NCI-H1930 (cell line): ENCODE data around the gene TMEM258.

Experiments used
- DNase-seq, 2 experiments: peaks; one replicate each; lab custom pipeline; 2025; lab: John Stamatoyannopoulos, UW

TMEM258 gene

DNA sequence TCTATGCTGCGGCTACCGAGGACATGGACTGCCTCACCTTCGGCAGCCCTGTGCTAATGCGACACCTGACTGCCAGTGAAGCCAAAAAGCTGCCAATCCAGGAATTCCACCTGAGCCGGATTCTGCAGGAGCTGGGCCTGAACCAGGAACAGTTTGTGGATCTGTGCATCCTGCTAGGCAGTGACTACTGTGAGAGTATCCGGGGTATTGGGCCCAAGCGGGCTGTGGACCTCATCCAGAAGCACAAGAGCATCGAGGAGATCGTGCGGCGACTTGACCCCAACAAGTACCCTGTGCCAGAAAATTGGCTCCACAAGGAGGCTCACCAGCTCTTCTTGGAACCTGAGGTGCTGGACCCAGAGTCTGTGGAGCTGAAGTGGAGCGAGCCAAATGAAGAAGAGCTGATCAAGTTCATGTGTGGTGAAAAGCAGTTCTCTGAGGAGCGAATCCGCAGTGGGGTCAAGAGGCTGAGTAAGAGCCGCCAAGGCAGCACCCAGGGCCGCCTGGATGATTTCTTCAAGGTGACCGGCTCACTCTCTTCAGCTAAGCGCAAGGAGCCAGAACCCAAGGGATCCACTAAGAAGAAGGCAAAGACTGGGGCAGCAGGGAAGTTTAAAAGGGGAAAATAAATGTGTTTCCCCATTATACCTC is 3.6 kb upstream of the TMEM258 start:
- DNase-seq = no peak

DNA sequence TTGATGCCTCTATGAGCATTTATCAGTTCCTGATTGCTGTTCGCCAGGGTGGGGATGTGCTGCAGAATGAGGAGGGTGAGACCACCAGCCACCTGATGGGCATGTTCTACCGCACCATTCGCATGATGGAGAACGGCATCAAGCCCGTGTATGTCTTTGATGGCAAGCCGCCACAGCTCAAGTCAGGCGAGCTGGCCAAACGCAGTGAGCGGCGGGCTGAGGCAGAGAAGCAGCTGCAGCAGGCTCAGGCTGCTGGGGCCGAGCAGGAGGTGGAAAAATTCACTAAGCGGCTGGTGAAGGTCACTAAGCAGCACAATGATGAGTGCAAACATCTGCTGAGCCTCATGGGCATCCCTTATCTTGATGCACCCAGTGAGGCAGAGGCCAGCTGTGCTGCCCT is 3.1 kb upstream of the TMEM258 start:
- no peak for DNase-seq

GRCh38 chr11:61794579-61794978 is 2.2 kb upstream of the TMEM258 start:
- DNase-seq = no peak

GRCh38 chr11:61793829-61794204 is 1.4 kb upstream of the TMEM258 start:
- DNase-seq = no peak

DNA sequence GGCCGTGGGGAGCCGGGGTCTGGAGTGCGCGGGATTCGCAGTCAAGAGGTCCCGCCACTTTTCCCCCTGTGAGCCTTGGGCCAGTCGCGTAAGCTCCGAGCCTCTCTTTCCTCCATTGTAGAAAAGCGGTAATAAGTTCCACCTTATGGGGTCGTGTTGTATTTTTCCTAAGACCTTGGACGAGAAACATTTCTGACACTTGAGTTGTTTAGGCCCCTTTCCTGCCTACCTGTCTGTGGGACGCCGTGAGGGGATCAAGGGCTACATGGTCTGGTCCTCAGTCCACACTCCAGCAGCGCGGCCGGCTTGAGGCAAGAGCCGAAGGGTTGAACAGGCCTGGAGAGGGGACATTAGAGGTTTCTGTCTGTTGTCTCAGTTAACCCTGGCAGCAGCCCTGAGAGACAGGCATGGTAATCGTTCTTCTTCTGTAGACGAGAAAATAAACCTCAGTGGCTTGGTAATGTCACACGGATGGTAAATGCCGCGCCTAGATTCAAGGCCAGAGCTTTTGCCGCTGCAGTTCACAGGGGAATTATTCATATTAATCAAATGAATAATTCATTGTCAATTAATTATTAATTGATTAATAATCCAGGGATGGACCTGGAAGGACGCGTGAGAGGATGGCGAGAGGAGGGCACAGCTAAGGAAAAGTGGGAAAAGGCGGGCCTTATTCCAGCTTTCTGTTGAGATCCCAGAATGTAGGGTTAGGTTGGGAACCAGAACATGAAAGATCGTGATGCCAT is 857 bp upstream of the TMEM258 start:
- DNase-seq = no peak

DNA sequence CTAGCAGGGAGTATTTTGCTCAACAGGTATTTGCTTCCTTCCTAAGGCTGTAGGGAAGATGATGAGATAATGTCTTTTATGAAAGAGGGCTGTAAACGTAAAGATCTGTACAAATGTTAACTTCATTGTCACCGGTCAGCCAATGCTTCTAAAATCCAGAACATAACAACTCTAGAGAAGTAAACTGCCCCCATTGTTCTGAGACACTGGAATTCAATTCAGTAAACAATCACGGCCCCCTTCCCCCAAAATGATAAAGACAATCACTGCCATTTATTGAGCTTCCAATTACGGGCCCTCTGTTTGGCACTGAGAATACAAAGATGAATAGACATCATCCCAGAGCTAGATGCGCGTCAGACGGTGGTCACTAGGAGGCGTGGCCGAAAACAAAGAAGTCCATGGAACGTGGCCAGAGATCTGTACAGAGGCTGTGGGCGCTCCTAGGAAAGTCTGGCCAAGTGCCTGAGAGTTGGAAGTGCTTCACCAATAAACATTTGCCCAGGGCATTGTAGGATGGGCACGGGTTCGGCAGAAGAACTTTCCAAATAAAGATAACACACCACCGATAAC is 576 bp downstream of the TMEM258 start:
- peak; percentile 22 to 49 for DNase-seq

- peak in 1 of 2 experiments; percentile 11 for DNase-seq
These were observed 4.4 kb downstream of the TMEM258 start for GRCh38 chr11:61787928-61788491.

DNA sequence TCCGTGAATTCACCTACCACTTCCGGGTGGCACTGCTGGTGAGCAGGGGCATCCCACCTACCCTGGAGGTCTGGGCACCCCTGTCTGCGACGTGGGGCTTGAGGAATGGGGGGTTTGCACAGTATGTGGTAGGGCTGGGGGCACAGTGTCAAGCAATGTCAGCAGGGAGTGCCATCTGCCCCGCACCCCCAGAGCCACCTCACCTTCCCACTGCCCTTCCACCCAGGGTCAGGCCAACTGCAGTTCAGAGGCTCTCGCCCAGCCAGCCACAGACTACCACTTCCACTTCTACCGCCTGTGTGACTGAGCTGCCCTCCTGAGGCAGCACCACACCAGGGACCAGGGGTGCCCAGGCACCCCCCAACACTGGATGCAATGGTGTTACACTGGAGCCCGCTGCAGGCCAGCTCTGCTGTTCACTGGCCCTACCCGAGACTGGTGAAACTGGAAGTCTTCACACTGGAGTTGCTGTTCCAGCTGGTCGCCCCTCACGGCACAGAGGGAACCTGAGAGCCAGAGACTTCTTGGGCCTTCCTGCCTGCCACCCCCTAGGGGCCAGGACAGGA is 6.5 kb downstream of the TMEM258 start:
- no peak for DNase-seq

- no peak for DNase-seq
These were observed 7.9 kb downstream of the TMEM258 start for GRCh38 chr11:61784506-61784805.

DNA sequence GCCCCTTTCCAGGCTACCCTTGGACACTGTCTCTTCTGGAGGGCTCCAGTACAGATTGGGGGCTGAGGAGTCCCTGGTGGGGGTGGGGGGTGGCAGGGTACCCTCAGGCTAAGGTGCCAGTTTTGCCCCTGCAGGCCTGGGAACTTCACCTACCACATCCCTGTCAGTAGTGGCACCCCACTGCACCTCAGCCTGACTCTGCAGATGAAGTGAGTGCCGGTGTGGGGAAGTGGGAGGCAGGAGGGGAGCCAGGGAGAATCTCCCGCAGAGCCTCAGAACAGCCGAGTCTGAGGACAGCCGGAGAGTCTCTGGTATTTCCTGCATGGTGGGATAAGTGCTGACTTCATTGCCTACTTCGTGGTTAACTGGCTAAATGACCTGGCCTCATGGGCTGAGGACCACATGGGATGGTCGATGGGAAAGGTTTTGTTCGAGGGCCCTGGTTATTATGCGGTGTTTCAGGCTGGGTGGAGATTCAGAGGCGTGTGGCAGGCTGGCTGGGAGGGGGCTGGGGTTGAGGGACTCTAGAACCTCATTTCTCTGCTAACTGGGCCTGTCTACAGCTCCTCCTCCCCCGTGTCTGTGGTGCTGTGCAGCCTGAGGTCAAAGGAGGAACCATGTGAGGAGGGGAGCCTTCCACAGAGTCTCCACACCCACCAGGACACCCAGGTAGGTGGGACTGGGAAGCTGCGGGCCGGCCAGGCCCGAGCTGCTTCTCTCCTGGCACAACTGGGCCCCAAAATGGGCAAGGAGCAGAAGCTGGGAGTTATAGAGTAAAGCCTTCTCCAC is 8.5 kb downstream of the TMEM258 start:
- no peak for DNase-seq

- no peak for DNase-seq
These were observed 9.6 kb downstream of the TMEM258 start for GRCh38 chr11:61782841-61783240.

- no peak for DNase-seq
These were observed 10.1 kb downstream of the TMEM258 start for GRCh38 chr11:61782299-61782698.

- no peak for DNase-seq
These were observed 10.8 kb downstream of the TMEM258 start for GRCh38 chr11:61781585-61781984.

- no peak for DNase-seq
These were observed 11.7 kb downstream of the TMEM258 start for GRCh38 chr11:61780581-61781162.

DNA sequence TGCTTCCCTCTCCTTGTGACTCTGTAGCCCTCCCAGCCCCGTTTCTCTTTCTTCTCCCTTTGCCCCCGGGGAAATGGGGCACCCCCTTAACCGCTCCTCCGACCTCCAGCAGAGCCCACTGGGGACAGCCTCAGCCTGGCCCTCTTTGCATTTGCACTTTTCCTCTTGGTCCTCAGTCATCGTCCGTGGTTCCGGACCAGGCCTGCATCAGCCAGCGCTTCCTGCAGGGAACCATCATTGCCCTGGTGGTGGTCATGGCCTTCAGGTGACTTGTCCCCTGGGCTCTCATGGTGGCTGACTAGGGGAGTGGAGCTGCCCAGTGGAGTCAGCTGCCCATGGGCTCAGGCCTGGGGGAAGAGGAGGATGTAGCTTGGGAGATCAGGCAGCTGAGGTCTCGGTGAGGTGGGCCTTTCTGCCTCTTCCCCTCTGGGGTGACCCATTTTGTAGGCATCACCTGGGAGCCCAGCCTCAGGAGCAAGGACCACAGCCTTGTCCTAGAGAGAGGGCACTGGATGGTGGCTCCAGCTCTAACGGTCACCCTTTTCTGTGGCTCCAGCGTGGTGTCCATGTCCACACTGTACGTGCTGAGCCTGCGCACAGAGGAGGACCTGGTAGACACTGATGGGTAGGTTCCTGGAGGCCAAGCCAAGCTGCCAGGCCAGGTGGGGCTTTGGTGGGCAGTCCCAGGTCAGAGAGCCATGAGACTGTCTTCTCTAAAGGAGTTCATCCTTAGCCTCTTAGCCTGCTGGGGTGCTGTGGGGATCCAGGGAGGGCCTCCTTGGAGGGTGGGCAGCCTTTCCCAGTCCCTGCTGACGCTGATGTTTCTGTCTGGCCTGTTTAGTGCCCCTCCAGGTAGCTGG is 12.5 kb downstream of the TMEM258 start:
- DNase-seq = no peak

DNA sequence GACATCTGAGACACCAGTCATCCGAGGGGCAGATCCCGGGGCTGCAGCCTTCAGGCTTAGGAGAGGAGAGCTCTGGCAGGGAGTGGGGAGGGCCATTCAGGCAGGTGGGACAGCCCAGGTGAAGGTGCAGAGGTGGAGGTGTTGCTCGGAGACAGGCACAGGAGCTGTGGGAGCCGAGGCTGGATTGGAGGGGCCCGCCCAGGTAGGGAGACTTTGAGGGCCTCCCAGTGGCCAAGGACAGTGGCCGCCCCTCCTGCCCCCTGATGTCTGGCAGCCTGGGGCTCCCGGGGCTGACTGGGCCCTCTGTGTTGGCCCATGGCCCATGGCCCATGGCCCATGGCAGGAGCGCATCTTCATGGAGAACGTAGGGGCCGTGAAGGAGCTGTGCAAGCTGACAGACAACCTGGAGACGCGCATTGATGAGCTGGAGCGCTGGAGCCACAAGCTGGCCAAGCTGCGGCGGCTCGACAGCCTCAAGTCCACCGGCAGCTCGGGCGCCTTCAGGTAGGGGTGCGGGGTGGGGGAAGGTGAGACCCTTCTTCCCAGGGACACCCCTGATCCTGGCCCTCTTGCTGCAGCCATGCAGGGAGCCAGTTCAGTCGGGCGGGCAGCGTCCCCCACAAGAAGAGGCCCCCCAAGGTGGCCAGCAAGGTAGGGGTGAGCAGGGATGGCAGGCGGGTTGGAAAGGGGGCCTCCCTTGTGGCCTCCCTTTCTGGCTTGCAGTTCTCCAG is 13.3 kb downstream of the TMEM258 start:
- DNase-seq = no peak

DNA sequence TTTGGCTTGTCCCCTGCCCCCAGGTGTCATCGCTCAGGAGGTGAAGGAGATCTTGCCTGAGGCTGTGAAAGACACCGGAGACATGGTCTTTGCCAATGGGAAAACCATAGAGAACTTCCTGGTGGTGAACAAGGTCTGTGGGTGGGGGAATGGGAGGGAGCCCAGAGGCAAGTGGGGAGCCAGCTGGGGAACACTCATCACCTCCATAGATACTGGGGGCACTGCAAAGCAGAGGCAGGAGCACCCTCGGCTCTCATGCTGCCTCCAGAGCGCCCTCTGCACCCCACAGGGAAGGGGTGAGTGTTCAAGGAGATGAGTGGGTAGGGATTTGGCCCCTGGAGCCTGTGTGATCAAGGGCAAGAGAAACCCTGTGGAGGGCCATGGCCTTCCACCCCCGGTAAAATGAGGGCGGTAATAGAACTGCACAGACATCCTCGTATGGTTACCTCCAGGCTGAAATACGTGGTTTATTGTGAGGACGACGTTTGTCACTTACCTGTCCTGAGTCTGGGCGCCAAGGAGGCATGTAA is 14.0 kb downstream of the TMEM258 start:
- DNase-seq = no peak

DNA sequence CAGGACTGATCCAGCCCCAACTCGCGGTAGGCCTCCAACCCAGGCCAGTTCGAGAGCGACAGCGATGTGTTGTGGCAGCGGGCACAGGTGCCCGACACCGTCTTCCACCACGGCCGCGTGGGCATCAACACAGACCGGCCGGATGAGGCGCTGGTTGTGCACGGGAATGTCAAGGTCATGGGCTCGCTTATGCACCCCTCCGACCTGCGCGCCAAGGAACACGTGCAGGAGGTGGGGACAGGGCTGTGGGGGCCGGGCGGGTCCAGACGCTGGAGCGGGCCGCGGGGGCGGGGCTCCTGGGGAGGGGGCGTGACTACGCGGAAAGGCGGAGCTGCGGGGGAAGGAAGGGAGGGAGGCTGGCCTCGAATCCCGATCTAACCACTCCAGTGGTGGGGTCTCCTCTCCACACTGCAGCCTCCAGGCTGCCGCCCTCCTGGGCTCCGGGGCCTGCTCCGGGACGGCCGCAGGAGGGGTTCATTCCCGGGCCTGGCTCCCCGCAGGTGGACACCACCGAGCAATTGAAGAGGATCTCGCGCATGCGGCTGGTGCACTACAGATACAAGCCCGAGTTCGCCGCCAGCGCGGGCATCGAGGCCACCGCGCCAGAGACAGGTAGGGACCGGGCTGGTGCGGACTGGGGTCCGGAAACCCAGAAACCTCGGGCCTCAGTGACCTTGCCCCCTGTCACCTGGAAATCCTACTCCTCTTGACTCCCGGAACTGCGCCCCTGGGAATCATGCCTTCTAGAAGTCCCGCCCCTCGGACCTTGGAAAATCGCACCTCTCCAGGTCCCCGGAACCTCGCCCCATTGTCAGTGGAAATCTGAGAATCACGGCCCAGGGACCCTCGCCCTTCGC is 14.9 kb downstream of the TMEM258 start:
- DNase-seq = no peak

DNA sequence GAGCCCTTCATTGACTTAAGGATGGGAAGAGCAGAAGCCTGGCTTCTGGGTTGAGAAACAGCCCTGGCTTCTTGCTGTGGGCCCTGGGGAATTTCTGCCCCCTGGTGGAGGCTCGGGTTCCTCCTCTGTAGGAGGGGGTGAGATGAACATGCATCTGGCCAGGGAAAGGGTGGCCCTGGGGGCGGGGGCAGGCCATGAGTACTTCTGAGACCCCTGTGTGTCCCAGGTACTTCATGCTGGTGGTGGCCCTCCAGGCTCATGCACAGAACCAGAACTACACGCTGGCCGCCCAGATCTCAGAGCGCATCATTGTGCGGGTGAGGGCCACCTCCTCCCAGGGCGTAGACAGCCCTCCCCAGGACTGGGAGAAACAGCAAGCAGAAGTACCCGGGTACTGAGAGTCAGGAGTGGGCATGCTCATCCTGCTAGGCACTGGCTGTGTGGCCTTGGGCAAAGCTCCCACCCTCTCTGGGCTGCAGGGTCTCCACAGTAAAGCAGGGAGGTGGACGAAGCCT is 15.8 kb downstream of the TMEM258 start:
- peak in 1 of 2 experiments; percentile 23 for DNase-seq
